Fibroblast of lung (primary cell): Measurements from ENCODE around the gene SEMA4G. TPM values are rescaled to one million over a fixed set of nuclear protein-coding genes. Genes with fewer than 3 reads are reported as not detected.
A peak's percentile ranks its signal among the peaks of the same experiment; 100 is the strongest.

Experiments
- DNase-seq, 2 donors: peaks; one replicate each; pipeline versions ENCODE4 v3.0.0 to v3.0.0-alpha.2; 2010; ENCODE audit warnings: low read depth in 2 of 2
- H2AFZ ChIP-seq: 2 replicates; pipeline ENCODE4 v1.5.1; 2012; ENCODE audit warnings: low read length, control low read depth, inconsistent platforms
- H3K27ac ChIP-seq: 2 replicates; pipeline ENCODE4 v1.5.1; 2011; ENCODE audit warnings: low read length, control low read depth; ENCODE audit not compliant: insufficient read depth
- H3K27me3 ChIP-seq: 2 replicates; pipeline ENCODE4 v1.5.1; 2011; ENCODE audit warnings: mild to moderate bottlenecking, low read length; ENCODE audit not compliant: control insufficient read depth, insufficient read depth
- H3K36me3 ChIP-seq: 2 replicates; pipeline ENCODE4 v1.5.1; 2011; ENCODE audit warnings: low read length; ENCODE audit not compliant: control insufficient read depth, insufficient read depth
- H3K4me1 ChIP-seq: 2 replicates; pipeline ENCODE4 v1.5.1; 2011; ENCODE audit warnings: low read length; ENCODE audit not compliant: control insufficient read depth, insufficient read depth; ENCODE audit errors: extremely low read depth
- H3K4me2 ChIP-seq: 2 replicates; pipeline ENCODE4 v1.5.1; 2011; ENCODE audit warnings: low read length, control low read depth; ENCODE audit not compliant: insufficient read depth; ENCODE audit errors: extremely low read depth
- H3K4me3 ChIP-seq, 4 experiments: fragments of 200-600 bp in 1 of 4; sonication (generic) in 1 of 4; replicated peaks in 1 of 4; 2 replicates each; pipeline ENCODE4 v1.5.1; 2011 to 2016; ENCODE audit warnings: low read length in 4 of 4, low read depth in 3 of 4, mild to moderate bottlenecking in 3 of 4, control low read depth in 2 of 4, inconsistent platforms in 1 of 4, mixed read lengths in 1 of 4; ENCODE audit not compliant: insufficient read depth in 1 of 4; ENCODE audit errors: control extremely low read depth in 1 of 4
- H3K79me2 ChIP-seq: 2 replicates; pipeline ENCODE4 v1.5.1; 2012; ENCODE audit warnings: mild to moderate bottlenecking, low read length, inconsistent platforms; ENCODE audit not compliant: control insufficient read depth, insufficient read depth
- H3K9ac ChIP-seq: 2 replicates; pipeline ENCODE4 v1.5.1; 2011; ENCODE audit warnings: mild to moderate bottlenecking, low read length, control low read depth; ENCODE audit not compliant: insufficient read depth
- H3K9me3 ChIP-seq: 2 replicates; pipeline ENCODE4 v1.5.1; 2012; ENCODE audit warnings: low read depth, low read length; ENCODE audit not compliant: control insufficient read depth, insufficient read depth
- H4K20me1 ChIP-seq: 2 replicates; pipeline ENCODE4 v1.5.1; 2011; ENCODE audit warnings: low read length; ENCODE audit not compliant: control insufficient read depth, insufficient read depth; ENCODE audit errors: extremely low read depth
- EZH2 ChIP-seq: IDR thresholded peaks from 2 replicates; pipeline ENCODE4 v1.5.1; 2012; ENCODE audit warnings: low read length, control low read depth, mild to moderate bottlenecking; ENCODE audit errors: missing control alignments
- polyA plus RNA-seq, 2 donors: library from polyadenylated mRNA; depleted of rRNA in 1 of 2; stranded (reverse) in 1 of 2; unstranded in 1 of 2; fragments of >200 nt; gene quantifications; 2 replicates each; pipeline ENCODE4 v1.2.1, GENCODE V29; 2011 to 2012; ENCODE audit warnings: missing spikeins in 1 of 2
- total RNA-seq: library from RNA; depleted of rRNA; stranded (reverse); fragments of >200 nt; gene quantifications from 2 replicates; pipeline ENCODE4 v1.2.1, GENCODE V29; 2014
- TF ChIP-seq, protein P1 (sequence below), 2 donors: IDR thresholded peaks in 1 of 2; conservative IDR thresholded peaks in 1 of 2; 1 replicate in 1 of 2; 2 replicates in 1 of 2; pipeline ENCODE4 v1.5.1; 2011 to 2012; ENCODE audit warnings: low read length in 2 of 2, control low read depth in 1 of 2, inconsistent platforms in 1 of 2, low read depth in 1 of 2, mild to moderate bottlenecking in 1 of 2

The SEMA4G gene
- total and polyA plus RNA-seq, 2 donors (not counting 1 experiment from before 2014, with no cell fraction given) = 1.8 to 3.2 TPM

- Histone ChIP-seq H3K79me2 (no peaks in the 10 kb centered on the region), H3K27me3 (no peaks in the 10 kb centered on the region), H3K4me3 (no peak overlapping the region), H3K4me2 (no peak overlapping the region), H2AFZ (no peak overlapping the region), H3K9me3 (no peaks in the 10 kb centered on the region), H4K20me1 (no peaks in the 10 kb centered on the region), H3K36me3 (peaks cover 2% of the 10 kb centered on the region), H3K27ac (no peak overlapping the region), H3K4me1 (peaks cover 3% of the 10 kb centered on the region), H3K9ac (no peak overlapping the region)
- DNase-seq = no peak
- TF ChIP-seq EZH2 = no peak
- TF ChIP-seq, protein P1, sequence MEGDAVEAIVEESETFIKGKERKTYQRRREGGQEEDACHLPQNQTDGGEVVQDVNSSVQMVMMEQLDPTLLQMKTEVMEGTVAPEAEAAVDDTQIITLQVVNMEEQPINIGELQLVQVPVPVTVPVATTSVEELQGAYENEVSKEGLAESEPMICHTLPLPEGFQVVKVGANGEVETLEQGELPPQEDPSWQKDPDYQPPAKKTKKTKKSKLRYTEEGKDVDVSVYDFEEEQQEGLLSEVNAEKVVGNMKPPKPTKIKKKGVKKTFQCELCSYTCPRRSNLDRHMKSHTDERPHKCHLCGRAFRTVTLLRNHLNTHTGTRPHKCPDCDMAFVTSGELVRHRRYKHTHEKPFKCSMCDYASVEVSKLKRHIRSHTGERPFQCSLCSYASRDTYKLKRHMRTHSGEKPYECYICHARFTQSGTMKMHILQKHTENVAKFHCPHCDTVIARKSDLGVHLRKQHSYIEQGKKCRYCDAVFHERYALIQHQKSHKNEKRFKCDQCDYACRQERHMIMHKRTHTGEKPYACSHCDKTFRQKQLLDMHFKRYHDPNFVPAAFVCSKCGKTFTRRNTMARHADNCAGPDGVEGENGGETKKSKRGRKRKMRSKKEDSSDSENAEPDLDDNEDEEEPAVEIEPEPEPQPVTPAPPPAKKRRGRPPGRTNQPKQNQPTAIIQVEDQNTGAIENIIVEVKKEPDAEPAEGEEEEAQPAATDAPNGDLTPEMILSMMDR (conservative IDR thresholded peaks at IDR 0.05 in 1 of 2, IDR thresholded peaks at IDR 0.05 in 1 of 2; ENCODE audit: low read depth in 1 of 2, low read length in 2 of 2) = no peak
These were observed 1.1 kb upstream of the SEMA4G start for GRCh38 chr10:100968062-100968736.

DNA sequence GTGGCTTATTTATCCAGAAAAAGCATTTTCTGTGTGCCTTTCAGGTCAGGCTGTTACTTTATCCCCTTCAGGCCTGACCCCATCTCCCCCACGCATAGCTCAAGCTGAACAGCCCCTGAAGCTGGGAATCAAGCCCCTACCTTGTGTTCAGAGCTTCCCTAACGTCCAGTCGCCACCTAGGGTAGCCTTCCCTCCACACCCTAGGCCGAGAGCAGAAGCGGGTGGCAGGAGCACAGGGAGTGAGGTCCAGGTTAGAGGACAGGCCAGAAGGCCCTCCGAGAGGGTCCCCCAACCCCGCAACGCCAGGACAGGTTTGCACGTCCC lies 479 bp upstream of the SEMA4G start:
- no peak overlapping the region for H3K27ac ChIP-seq
- no peak overlapping the region for H3K9ac ChIP-seq
- H2AFZ ChIP-seq = peak overlapping the region; percentile 79

DNA sequence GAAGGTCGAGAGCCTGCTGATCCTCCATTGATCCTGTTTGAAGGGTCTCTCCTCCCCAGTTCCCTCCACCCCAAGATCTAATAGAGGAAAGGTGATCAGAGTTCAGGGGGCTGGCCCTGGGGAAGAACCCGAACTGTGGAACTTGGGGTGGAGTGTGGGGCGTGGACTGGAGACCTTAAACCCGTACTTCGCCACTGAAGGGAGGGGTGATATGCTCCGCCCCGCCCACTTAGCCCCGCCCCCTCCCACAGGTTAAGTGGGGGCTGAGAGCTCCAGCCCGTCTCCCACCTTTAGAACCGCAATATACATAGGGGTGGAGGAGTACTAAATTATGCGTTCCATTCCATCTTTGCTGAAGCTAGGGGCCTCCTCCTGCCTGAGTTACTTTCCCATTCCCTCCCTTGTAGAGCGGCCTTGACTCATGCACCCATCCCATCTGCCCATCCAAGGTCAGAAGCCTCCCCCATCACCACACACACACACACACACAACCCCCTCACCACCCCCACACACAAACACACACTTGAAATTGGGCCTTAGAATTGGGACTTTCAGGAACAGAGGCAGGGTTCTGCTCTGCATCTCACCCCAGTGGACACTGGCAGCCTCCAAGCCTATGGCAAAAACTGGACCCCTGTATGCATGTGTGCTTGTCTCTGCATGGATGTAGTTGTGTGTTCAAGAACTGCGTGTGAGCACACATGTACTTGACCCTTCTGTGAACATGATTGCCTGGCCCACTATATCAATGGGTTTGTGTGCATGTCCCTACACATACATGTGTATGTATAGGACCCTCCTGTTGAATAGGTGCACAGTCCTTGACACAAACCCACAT lies 991 bp downstream of the SEMA4G start:
- Histone ChIP-seq H3K27ac (no peak overlapping the region), H2AFZ (no peak overlapping the region), H3K4me2 (peak overlapping the region; percentile 79), H3K4me1 (peaks cover 3% of the 10 kb centered on the region), H3K9ac (no peak overlapping the region), H3K4me3 (peak overlapping the region in 2 of 4 experiments; percentile 44 to 68), H3K27me3 (no peaks in the 10 kb centered on the region), H4K20me1 (no peaks in the 10 kb centered on the region), H3K36me3 (peaks cover 2% of the 10 kb centered on the region), H3K79me2 (no peaks in the 10 kb centered on the region), H3K9me3 (no peaks in the 10 kb centered on the region)
- no peak for DNase-seq
- TF ChIP-seq EZH2 = no peak
- TF ChIP-seq, protein P1 (conservative IDR thresholded peaks at IDR 0.05 in 1 of 2, IDR thresholded peaks at IDR 0.05 in 1 of 2; ENCODE audit: low read depth in 1 of 2, low read length in 2 of 2) = no peak

More for the DNA sequence above, 479 bp upstream of the SEMA4G start:
- Histone ChIP-seq H3K9me3 (no peaks in the 10 kb centered on the region), H3K36me3 (peaks cover 2% of the 10 kb centered on the region), H3K4me2 (peak overlapping the region; percentile 87), H4K20me1 (no peaks in the 10 kb centered on the region), H3K27me3 (no peaks in the 10 kb centered on the region), H3K79me2 (no peaks in the 10 kb centered on the region), H3K4me3 (peak overlapping the region; percentile 7 to 68 (median 38)), H3K4me1 (peaks cover 3% of the 10 kb centered on the region)
- no peak for TF ChIP-seq EZH2
- TF ChIP-seq, protein P1 (conservative IDR thresholded peaks at IDR 0.05 in 1 of 2, IDR thresholded peaks at IDR 0.05 in 1 of 2; ENCODE audit: low read depth in 1 of 2, low read length in 2 of 2) = no peak
- DNase-seq = no peak
